Suprapubic skin (tissue), 4 donors: ENCODE data around the gene AKAP12. TPM values are rescaled to one million over a fixed set of nuclear protein-coding genes. Genes with fewer than 3 reads are reported as not detected.

Experiments
- DNase-seq, 2 donors: peaks; one replicate each; pipeline ENCODE4 v3.0.0-alpha.2; 2019; ENCODE audit warnings: low spot score in 2 of 2
- H3K27ac ChIP-seq: fragments of 200-600 bp; sonication (generic); one replicate; pipeline ENCODE4 v1.5.1; 2019
- H3K27me3 ChIP-seq: fragments of 200-600 bp; sonication (generic); one replicate; pipeline ENCODE4 v1.5.1; 2019
- H3K36me3 ChIP-seq: fragments of 200-600 bp; sonication (generic); one replicate; pipeline ENCODE4 v1.5.1; 2019
- H3K4me1 ChIP-seq: fragments of 200-600 bp; sonication (generic); one replicate; pipeline ENCODE4 v1.5.1; 2019
- H3K4me3 ChIP-seq: fragments of 200-600 bp; sonication (generic); one replicate; pipeline ENCODE4 v1.5.1; 2019; ENCODE audit warnings: mild to moderate bottlenecking
- H3K9me3 ChIP-seq: fragments of 200-600 bp; sonication (generic); one replicate; pipeline ENCODE4 v1.5.1; 2019
- EP300 ChIP-seq: sonication (generic); formaldehyde crosslinking; IDR thresholded peaks from one replicate; pipeline ENCODE4 v1.6.1; 2017; ENCODE audit warnings: antibody characterized with exemption
- POLR2A ChIP-seq, 2 donors: fragments of 450-650 bp; IDR thresholded peaks; one replicate each; pipeline ENCODE4 v1.6.1; 2017; ENCODE audit warnings: antibody characterized with exemption in 2 of 2, mild to moderate bottlenecking in 2 of 2, moderate library complexity in 2 of 2
- POLR2AphosphoS5 ChIP-seq, 3 donors: sonication (generic); formaldehyde crosslinking; IDR thresholded peaks; one replicate each; pipeline ENCODE4 v1.6.1; 2017; ENCODE audit warnings: antibody characterized with exemption in 3 of 3
- WGBS: methylation state at CpG from one replicate; pipeline ENCODE4 v1.1.5; 2018; 5-methylcytosine and 5-hydroxymethylcytosine counted together
- total RNA-seq, 4 donors: library from RNA; depleted of rRNA; stranded (reverse); fragments of >200 nt; gene quantifications; one replicate each; pipeline ENCODE4 v1.1.0, GENCODE V29; 2016
- TF ChIP-seq, protein P1 (sequence below), 2 donors: fragments of 200-600 bp in 1 of 2; fragments of 450-650 bp in 1 of 2; sonication (generic) in 1 of 2; IDR thresholded peaks; one replicate each; pipeline ENCODE4 v1.5.1; 2016 to 2019; ENCODE audit warnings: antibody characterized with exemption in 2 of 2, mild to moderate bottlenecking in 1 of 2, moderate library complexity in 1 of 2

AKAP12 gene
- total RNA-seq, 4 donors from 2014 or later: 7.2 to 20.1 (median 11.9) TPM

- Histone ChIP-seq H3K4me1 (peaks cover 21% of the 10 kb centered on the region), H3K4me3 (peak overlapping the region; percentile 41), H3K36me3 (no peaks in the 10 kb centered on the region), H3K27me3 (no peaks in the 10 kb centered on the region), H3K27ac (no peak overlapping the region), H3K9me3 (no peaks in the 10 kb centered on the region)
- 5% methylated on average over 22 of the region's 46 CpGs for WGBS
- no peak for TF ChIP-seq EP300
- TF ChIP-seq POLR2A (IDR thresholded peaks at IDR 0.05): no peak
- TF ChIP-seq, protein P1, sequence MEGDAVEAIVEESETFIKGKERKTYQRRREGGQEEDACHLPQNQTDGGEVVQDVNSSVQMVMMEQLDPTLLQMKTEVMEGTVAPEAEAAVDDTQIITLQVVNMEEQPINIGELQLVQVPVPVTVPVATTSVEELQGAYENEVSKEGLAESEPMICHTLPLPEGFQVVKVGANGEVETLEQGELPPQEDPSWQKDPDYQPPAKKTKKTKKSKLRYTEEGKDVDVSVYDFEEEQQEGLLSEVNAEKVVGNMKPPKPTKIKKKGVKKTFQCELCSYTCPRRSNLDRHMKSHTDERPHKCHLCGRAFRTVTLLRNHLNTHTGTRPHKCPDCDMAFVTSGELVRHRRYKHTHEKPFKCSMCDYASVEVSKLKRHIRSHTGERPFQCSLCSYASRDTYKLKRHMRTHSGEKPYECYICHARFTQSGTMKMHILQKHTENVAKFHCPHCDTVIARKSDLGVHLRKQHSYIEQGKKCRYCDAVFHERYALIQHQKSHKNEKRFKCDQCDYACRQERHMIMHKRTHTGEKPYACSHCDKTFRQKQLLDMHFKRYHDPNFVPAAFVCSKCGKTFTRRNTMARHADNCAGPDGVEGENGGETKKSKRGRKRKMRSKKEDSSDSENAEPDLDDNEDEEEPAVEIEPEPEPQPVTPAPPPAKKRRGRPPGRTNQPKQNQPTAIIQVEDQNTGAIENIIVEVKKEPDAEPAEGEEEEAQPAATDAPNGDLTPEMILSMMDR (IDR thresholded peaks at IDR 0.05): no peak
- no peak for TF ChIP-seq POLR2AphosphoS5 (IDR thresholded peaks at IDR 0.05)
- peak; percentile 80 to 82 for DNase-seq
Measured at GRCh38 chr6:151325075-151326050, 85.6 kb downstream of the AKAP12 start.

GRCh38 chr6:151326116-151326825 lies 86.5 kb downstream of the AKAP12 start:
- Histone ChIP-seq H3K27me3 (no peaks in the 10 kb centered on the region), H3K9me3 (no peaks in the 10 kb centered on the region), H3K36me3 (no peaks in the 10 kb centered on the region), H3K4me3 (peak overlapping the region; percentile 41), H3K27ac (no peak overlapping the region), H3K4me1 (peaks cover 21% of the 10 kb centered on the region)
- TF ChIP-seq POLR2AphosphoS5 (IDR thresholded peaks at IDR 0.05) (no peak), POLR2A (IDR thresholded peaks at IDR 0.05) (no peak), EP300 (no peak)
- TF ChIP-seq, protein P1 (IDR thresholded peaks at IDR 0.05): no peak
- no peak for DNase-seq
- 54% methylated on average over 8 of the region's 8 CpGs for WGBS

- Histone ChIP-seq H3K27ac (no peak overlapping the region), H3K9me3 (no peaks in the 10 kb centered on the region), H3K36me3 (no peaks in the 10 kb centered on the region), H3K4me3 (no peak overlapping the region), H3K4me1 (peaks cover 21% of the 10 kb centered on the region), H3K27me3 (no peaks in the 10 kb centered on the region)
- WGBS: 86% methylated on average over 4 of the region's 4 CpGs
- TF ChIP-seq POLR2AphosphoS5 (IDR thresholded peaks at IDR 0.05) (no peak), POLR2A (IDR thresholded peaks at IDR 0.05) (no peak), EP300 (no peak)
- TF ChIP-seq, protein P1 (IDR thresholded peaks at IDR 0.05): no peak
- DNase-seq: no peak
Measured at GRCh38 chr6:151327101-151327500, 87.3 kb downstream of the AKAP12 start.

- Histone ChIP-seq H3K4me1 (peaks cover 8% of the 10 kb centered on the region), H3K27ac (no peak overlapping the region), H3K27me3 (no peaks in the 10 kb centered on the region), H3K36me3 (no peaks in the 10 kb centered on the region), H3K4me3 (no peak overlapping the region), H3K9me3 (no peaks in the 10 kb centered on the region)
- TF ChIP-seq POLR2A (IDR thresholded peaks at IDR 0.05) (no peak), POLR2AphosphoS5 (IDR thresholded peaks at IDR 0.05) (no peak), EP300 (no peak)
- TF ChIP-seq, protein P1 (IDR thresholded peaks at IDR 0.05): no peak
- no peak for DNase-seq
- 66% methylated on average over 6 of the region's 6 CpGs for WGBS
Measured at GRCh38 chr6:151330130-151330696, 90.4 kb downstream of the AKAP12 start.
